T47D (cell line): ENCODE data around the gene CRIP2.

Experiments
- DNase-seq, 2 experiments: peaks; one replicate each; pipeline versions ENCODE4 v3.0.0 to v3.0.0-alpha.2; 2011 to 2012; ENCODE audit warnings: low read depth in 1 of 2, low spot score in 1 of 2
- JUND ChIP-seq: IDR thresholded peaks from 2 replicates; pipeline ENCODE4 v1.6.1; 2012; ENCODE audit warnings: low read depth
- in situ Hi-C: cut with HindIII; loops from 2 replicates; pipeline ENCODE4 v1.10.0; 2016; ENCODE audit warnings: low sequenced_read_pairs, low pct_unique_long_range_greater_than_20kb

CRIP2 gene, protein sequence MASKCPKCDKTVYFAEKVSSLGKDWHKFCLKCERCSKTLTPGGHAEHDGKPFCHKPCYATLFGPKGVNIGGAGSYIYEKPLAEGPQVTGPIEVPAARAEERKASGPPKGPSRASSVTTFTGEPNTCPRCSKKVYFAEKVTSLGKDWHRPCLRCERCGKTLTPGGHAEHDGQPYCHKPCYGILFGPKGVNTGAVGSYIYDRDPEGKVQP

DNA sequence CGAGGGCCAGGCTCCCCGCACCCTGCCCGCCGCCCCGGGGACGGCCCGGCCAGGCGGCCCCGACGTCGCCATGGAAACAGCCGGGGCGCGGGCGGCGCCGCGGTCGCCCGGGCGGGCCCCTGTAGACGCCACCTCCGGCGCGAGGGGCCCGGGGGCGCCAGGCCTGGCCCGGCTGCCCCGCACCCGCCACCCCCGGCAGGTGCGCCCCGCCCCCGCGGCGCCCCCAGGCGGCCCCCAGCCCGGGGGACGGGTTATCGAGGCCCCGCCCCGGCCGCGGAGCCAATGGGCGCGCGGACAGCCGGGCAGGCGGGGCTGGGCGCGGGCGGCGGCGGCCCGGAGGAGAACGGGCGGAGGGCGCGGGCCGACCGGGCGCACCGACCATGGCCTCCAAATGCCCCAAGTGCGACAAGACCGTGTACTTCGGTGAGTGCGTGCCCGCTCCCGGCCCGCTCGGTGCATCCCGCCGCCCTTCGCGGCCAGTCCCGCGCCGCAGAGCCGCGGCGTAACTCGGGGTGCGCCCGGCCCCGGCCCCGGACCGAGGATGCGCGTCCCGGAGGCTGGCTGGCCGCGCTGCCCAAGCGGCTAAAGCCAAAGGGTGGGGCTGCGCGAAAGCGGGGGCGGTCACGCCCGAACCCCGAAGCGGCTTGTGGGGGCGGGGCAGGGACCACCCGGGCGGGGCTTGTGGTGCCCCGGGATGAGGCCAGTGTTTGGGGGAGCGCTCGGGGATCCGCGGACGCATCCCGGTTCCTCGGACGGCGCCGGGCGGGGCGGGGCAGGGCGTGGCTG lies at the start of gene CRIP2:
CRIP2 (plus strand) TSS at position 339 of the 786 bp plus-strand sequence; CDS start at position 381, 42 bp downstream.
- peak; percentile 87 to 94 for DNase-seq
- no peak for TF ChIP-seq JUND
- in situ Hi-C loops, result no loop called here

- DNase-seq, result no peak
- in situ Hi-C loops, result no loop called here
- no peak for TF ChIP-seq JUND
Observed at GRCh38 chr14:105424861-105425260, 49.8 kb upstream of the CRIP2 start.

- TF ChIP-seq JUND, result no peak
- in situ Hi-C loops, result no loop called here
- no peak for DNase-seq
Observed at GRCh38 chr14:105425823-105426247, 48.8 kb upstream of the CRIP2 start.

DNA sequence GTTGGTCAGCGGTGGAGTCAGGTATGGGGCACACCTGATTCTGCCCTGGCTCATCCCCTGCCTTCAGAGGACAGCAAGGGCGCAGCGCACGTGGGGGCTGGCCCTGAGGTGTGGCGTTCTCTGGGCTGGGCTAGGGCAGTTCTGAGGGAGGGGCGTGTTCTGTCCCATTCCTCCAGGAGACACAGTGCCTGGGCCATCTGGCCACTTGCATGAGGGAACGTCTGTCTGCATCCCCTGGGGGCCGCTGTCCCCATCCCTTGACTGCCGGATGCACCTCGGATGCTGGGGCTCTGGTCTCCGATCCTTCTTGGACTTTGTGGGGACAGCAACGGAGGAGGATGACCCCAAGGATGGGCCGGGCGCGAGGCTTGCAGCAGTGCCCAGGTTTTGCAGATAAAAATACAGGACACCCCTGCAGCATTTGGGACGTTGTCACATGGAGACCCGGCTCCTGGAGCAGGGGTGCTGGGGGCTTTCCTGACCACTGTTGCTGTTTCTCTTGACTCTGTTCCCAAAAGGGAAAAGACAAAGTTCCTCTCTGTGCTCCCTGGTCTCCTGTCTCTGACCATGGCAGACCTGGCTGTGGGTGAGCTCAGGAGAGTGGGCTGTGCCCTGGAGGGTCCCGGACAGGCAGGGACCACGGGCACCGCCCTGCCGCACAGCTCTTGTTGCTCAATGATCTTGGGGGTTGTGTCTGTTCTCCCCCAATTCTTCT lies 48.0 kb upstream of the CRIP2 start:
- DNase-seq, result no peak
- no peak for TF ChIP-seq JUND
- in situ Hi-C loops, result no loop called here

- no peak for TF ChIP-seq JUND
- in situ Hi-C loops, result no loop called here
- no peak for DNase-seq
Observed at GRCh38 chr14:105427412-105427811, 47.2 kb upstream of the CRIP2 start.

- in situ Hi-C loops, result no loop called here
- TF ChIP-seq JUND, result no peak
- no peak for DNase-seq
Observed at GRCh38 chr14:105427936-105428485, 46.6 kb upstream of the CRIP2 start.

DNA sequence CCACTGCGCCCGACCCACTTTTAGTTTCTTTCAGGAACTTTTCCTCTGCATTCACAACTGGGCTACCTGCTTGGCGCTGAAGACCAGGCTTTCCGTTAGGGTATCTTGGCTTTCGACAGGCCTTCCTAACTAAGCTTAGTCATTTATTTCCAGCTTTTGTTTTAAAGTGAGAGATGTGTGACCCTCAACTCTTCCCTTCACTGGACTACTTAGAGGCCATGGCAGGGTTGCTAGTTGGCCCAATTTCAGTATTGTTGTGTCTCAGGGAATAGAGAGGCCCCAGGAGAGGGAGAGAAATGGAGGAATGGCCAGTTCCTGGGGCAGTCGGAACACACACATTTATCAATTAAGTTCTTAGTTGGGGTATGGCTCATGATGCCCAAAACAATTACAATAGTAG lies 44.6 kb upstream of the CRIP2 start:
- in situ Hi-C loops, result no loop called here
- TF ChIP-seq JUND, result no peak
- DNase-seq, result no peak

GRCh38 chr14:105430565-105430964 lies 44.1 kb upstream of the CRIP2 start:
- in situ Hi-C loops, result no loop called here
- no peak for DNase-seq
- no peak for TF ChIP-seq JUND

- DNase-seq, result no peak
- in situ Hi-C loops, result no loop called here
- TF ChIP-seq JUND, result no peak
Observed at GRCh38 chr14:105431256-105431655, 43.4 kb upstream of the CRIP2 start.

- DNase-seq, result no peak
- no peak for TF ChIP-seq JUND
- in situ Hi-C loops, result no loop called here
Observed at GRCh38 chr14:105432657-105433056, 42.0 kb upstream of the CRIP2 start.

- TF ChIP-seq JUND, result no peak
- no peak for DNase-seq
- in situ Hi-C loops, result no loop called here
Observed at GRCh38 chr14:105433161-105433605, 41.4 kb upstream of the CRIP2 start.

DNA sequence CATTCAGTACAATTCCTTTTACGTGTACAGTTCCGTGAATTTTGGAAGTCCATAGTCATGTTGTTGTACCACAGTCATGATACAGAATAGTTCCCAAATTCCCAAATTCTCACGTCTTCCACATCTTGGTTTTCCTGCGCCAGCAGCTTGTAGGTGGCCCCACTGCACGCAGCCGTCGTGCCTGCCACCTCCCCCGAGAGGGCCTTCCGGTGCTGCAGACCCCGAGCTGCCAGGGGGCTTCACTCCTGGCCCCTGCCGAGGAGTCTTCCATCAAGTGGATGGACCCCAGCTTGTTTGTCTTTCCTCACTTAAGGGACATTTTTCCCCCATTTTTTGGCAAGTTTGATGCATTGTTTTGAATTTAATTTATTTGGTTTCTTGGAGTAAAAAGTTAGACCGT lies 38.2 kb upstream of the CRIP2 start:
- DNase-seq, result no peak
- in situ Hi-C loops, result no loop called here
- no peak for TF ChIP-seq JUND
